Sciatic nerve (tissue), 2 donors: ENCODE data around the gene HEXIM1. TPM values are rescaled to one million over a fixed set of nuclear protein-coding genes. Genes with fewer than 3 reads are reported as not detected.

Source experiments
- ATAC-seq: fragments of 200-7000 bp; cut with Tn5 transposase; one replicate; pipeline ENCODE4 v1.9.1; 2020; ENCODE audit warnings: mild to moderate bottlenecking, moderate library complexity
- DNase-seq: peaks from one replicate; pipeline ENCODE4 v3.0.0-alpha.2; 2020; ENCODE audit warnings: low spot score
- intact Hi-C: fragments of 100-400 bp; cut with DNase I; formaldehyde crosslinking; loops from one replicate; pipeline ENCODE4 v1.14.2; 2022
- total RNA-seq: library from RNA; stranded (reverse); fragmentation: NEBNext Ultra II Directional; extraction: Animal tissue kit (Norgen Biotek cat#: 25700); gene quantifications from one replicate; pipeline ENCODE4 v1.2.1, GENCODE V29; 2021
- donor health status: DM: no; HTN: no; CAD: no.
- donor health status: DM: no; HTN: no; CAD: no.

The HEXIM1 gene
- total RNA-seq, 1 donor from 2014 or later, result 39.1 TPM

GRCh38 chr17:45127548-45128300 is 20.6 kb upstream of the HEXIM1 start:
- intact Hi-C loops, result no loop called here
- ATAC-seq, result peak; percentile 23

GRCh38 chr17:45128331-45128730 is 19.9 kb upstream of the HEXIM1 start:
- intact Hi-C loops, result no loop called here
- ATAC-seq, result no peak
- no peak for DNase-seq

More at GRCh38 chr17:45127548-45128300, 20.6 kb upstream of the HEXIM1 start:
- DNase-seq, result no peak

GRCh38 chr17:45128989-45129388 is 19.3 kb upstream of the HEXIM1 start:
- no peak for ATAC-seq
- DNase-seq, result no peak
- intact Hi-C loops, result no loop called here

DNA sequence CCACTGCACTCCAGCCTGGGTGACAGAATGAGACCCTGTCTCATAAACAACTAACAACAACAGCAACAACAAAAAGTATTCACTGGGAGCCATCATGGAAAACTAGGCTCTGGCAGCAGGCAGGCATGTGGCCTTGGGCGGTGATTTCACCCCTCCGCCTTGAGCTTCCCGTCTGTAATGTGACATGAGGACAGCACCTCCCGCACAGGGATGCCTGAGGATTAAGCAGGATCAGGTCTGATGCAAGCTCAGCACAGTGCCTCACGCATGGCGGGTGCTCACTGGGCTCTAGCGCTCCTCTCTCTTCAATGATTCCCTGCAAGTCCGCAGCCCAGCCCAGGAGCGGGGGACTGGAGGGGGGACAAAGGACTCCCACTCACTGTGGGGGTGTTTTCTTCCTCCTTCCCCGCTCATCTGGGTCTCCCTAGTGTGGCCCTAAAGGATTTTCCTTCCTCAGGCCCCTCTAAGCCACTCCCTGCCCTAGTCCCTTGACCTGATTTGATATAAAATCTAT is 18.8 kb upstream of the HEXIM1 start:
- ATAC-seq, result no peak
- no peak for DNase-seq
- intact Hi-C loops, result no loop called here

DNA sequence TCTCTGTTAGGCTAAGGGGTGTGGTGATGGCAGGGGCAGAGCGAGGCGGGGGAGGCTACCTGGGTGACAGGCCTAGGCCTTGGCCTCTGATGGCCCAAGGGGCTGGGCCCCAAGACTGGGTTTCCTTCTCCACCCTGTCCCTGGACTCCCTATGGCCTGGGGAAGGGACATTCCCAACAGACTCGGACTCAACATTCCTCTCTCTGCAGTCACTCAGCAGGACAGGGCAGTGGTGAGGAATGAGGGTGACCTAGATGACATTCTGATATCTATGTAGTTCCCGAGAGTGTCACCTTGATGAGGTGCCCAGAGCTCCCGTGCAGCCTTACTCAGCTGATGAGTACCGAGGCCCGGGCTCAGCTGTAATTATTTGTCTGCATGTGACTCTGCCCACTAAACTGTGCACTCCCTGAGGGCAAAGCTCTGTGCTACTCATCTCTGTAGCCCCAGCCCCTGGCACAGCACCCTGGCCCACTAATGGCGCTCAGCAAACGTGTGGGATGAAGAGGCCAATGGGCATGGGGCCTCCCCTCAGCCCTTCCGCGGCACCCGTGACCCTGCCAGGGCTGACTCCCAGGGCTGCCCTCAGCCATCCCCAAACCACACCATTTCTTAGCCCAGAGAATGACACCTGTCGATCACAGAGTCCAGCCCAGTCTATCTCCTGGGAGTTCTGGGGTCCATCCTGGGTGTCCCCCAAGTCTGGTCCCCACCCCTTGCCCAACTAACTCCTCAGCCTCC is 18.2 kb upstream of the HEXIM1 start:
- ATAC-seq (no peak), DNase-seq (no peak)
- intact Hi-C loops, result loop anchor here (10.0 kb wide), 2 partner anchors 215 to 355 kb away; partner anchors contain the start of gene GFAP

DNA sequence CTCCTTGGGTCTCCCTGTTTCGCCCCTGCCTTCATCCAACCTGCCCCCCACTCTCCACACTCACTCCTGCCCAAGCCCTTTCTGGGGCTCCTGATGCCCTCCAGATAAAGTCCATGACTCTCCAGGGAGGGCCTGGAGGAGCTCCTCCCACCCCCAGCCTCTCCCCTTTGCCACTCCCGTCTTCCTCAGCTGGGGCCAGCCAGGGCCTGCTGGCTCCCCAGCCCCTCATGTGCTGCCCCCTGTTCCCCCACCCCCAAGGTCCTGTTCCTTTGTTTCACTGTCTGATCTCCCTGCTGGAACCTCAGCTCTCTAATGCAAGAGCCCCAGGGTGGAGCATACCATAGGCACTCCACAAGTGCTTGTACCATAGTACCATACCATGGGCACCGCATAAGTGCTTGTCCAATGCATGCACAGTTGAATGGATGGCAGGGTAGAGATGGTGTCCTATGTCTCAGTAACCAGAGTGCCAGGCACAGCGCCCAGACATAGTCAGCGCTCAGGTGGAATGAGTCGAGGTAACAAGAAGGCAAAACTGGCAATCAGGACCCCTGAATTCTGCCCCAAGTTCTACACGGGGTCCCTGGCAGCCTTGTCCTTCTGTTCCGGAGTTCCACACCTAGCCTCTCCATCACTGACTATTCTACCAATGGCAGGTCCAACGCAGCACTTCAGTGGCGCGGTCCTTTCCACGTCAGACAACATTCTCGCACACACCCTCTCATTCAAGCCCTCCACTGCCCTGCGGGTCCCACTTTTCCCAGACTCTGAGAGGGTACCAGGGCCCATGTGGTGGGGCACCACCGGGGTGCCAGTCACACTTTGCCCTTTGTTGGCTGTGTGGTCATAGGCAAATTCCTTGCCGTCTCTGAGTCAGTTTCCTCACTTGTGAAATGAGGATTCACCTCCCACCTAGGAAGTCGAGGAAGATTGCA is 17.3 kb upstream of the HEXIM1 start:
- intact Hi-C loops, result loop anchor here (10.0 kb wide), 2 partner anchors 216 to 356 kb away; partner anchors contain the start of gene GFAP
- DNase-seq (no peak), ATAC-seq (no peak)

- intact Hi-C loops, result loop anchor here (10.0 kb wide), 2 partner anchors 217 to 357 kb away; partner anchors contain the start of gene GFAP
- ATAC-seq (no peak), DNase-seq (peak; percentile 83)
These were observed 16.5 kb upstream of the HEXIM1 start for GRCh38 chr17:45131616-45132319.

DNA sequence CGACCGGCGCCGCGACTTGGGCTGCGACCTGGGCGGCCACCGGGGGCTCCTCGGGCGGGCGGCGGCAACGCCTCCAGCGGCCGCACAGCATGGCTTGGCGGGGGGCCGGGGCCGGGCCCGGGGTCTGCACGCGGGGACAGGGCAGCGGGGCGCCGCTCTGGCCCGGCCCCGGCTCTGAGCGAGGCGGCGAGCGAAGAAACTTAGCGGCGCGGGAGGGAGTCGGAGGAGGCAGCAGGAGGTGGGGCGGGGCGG is 16.0 kb upstream of the HEXIM1 start, which contains the start of gene PLCD3:
TSS of gene PLCD3 (minus strand) at position 196 of the 252 bp plus-strand sequence. CDS start at position 91, 105 bp downstream.
- ATAC-seq (no peak), DNase-seq (peak; percentile 89)
- intact Hi-C loops, result loop anchor here (10.0 kb wide), 2 partner anchors 217 to 357 kb away; partner anchors contain the start of gene GFAP

- DNase-seq, result peak; percentile 91
- intact Hi-C loops, result loop anchor here (10.0 kb wide), 2 partner anchors 218 to 358 kb away; partner anchors contain the start of gene GFAP
- ATAC-seq, result peak; percentile 80
These were observed 15.5 kb upstream of the HEXIM1 start for GRCh38 chr17:45132572-45133463.

DNA sequence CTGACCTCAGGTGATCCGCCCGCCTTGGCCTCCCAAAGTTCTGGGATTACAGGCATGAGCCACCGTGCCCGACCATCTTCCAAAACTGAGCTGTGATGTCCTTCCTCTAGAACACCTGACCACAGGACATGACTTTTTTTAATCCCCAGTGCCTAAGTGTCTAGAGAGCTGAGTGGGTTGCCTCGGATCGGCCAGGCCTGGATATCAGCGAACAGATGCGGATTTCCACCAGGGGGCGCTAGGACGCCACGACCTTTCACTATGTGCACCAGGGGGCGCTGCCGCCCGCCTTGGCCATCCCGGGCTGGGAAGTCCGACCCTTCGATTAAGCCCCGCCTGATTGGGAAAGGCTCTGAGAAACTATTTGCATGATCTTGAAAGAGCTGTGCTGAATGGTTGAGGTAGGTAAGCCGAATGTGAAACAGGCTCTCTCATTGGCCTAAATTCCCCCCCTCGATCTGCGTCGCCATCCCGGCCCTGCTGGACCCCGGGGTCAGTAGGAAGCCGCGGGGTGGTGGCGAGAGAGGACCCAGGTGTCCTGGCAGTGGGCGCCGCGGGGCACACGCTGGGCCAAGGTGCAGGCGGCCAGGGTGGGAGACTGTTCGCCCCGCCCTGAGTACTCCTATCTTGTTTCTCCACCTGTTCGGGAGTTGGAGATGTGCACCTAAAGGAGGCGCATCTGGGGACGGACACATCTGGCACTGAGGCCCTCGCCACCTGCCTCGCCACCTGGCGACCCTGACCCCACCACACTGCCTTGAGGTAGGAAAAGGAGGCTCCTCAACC is 12.9 kb upstream of the HEXIM1 start, which contains the start of gene ACBD4:
TSS of gene ACBD4 (plus strand) at position 496 of the 786 bp plus-strand sequence. CDS start 458 bp downstream, outside the sequence.
- ATAC-seq, result peak; percentile 92
- peak; percentile 97 for DNase-seq
- intact Hi-C loops, result loop anchor here (5.0 to 10.0 kb wide), 3 partner anchors 62 to 361 kb away; partner anchors contain the start of gene GFAP

GRCh38 chr17:45135978-45136791 is 12.1 kb upstream of the HEXIM1 start:
- ATAC-seq (peak; percentile 0), DNase-seq (peak; percentile 69)
- intact Hi-C loops, result loop anchor here (5.0 to 10.0 kb wide), 3 partner anchors 61 to 361 kb away; partner anchors contain the start of gene GFAP

GRCh38 chr17:45136846-45137560 is 11.3 kb upstream of the HEXIM1 start:
- no peak for ATAC-seq
- intact Hi-C loops, result loop anchor here (5.0 to 10.0 kb wide), 3 partner anchors 60 to 362 kb away; partner anchors contain the start of gene GFAP
- no peak for DNase-seq

DNA sequence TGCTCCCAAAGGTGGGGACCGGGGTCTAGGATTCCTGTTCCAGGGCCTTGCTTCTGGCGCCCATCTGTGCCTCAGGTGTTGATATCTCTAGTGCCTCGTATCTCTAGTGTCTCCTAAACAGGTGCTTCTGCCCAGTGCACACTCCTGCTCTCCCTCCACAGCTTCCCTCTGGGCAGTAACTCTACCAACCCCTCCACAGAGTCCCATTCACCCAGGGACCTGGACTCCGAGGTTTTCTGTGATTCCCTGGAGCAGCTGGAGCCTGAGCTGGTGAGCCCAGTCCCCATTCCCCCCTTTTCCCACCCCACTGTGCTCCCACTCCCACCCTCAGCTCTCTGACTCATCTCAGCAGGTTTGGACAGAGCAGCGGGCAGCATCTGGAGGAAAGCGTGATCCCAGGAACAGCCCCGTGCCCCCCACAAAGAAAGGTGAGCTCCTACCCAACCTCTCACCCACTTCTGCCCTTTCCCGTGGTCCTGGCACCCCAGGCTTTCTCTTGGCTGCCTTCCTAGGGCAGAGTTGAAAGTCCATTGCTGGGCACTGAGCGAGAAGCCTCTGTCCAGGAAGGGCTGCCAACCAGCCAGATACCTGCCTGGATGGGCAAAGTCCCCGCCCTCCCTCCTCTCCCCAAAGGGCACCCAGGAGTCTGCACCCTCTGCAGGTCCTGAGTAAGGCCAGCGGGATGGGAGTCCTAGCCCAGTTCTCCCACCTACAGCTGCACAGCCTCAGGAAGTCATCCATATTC is 10.5 kb upstream of the HEXIM1 start:
- ATAC-seq (no peak), DNase-seq (no peak)
- intact Hi-C loops, result loop anchor here (5.0 to 10.0 kb wide), 3 partner anchors 60 to 363 kb away; partner anchors contain the start of gene GFAP
